Epithelial cell of proximal tubule (primary cell): ENCODE data around the gene CCDC185. TPM values are rescaled to one million over a fixed set of nuclear protein-coding genes. Genes with fewer than 3 reads are reported as not detected.

Source experiments
- DNase-seq: peaks from one replicate; pipeline ENCODE4 v3.0.0-alpha.2; 2011; ENCODE audit warnings: low read depth
- H3K4me3 ChIP-seq: 2 replicates; pipeline ENCODE4 v1.5.1; 2011; ENCODE audit warnings: low read depth, mild to moderate bottlenecking, low read length
- CTCF ChIP-seq: conservative IDR thresholded peaks from 2 replicates; pipeline ENCODE4 v1.5.1; 2012; ENCODE audit warnings: low read depth, mild to moderate bottlenecking, low read length
- total RNA-seq: library from RNA; depleted of rRNA; stranded (reverse); fragments of >200 nt; gene quantifications from 2 replicates; pipeline ENCODE4 v1.2.3, GENCODE V29; 2015

The CCDC185 gene
- total RNA-seq, 1 donor from 2014 or later: not detected

GRCh38 chr1:223348439-223348838 is 44.8 kb upstream of the CCDC185 start:
- TF ChIP-seq CTCF: no peak
- no peak for DNase-seq

GRCh38 chr1:223349241-223349640 is 44.0 kb upstream of the CCDC185 start:
- DNase-seq: no peak
- no peak for TF ChIP-seq CTCF
- H3K4me3 ChIP-seq: no peak overlapping the region

More at GRCh38 chr1:223348439-223348838, 44.8 kb upstream of the CCDC185 start:
- no peak overlapping the region for H3K4me3 ChIP-seq

- DNase-seq: no peak
- no peak overlapping the region for H3K4me3 ChIP-seq
- TF ChIP-seq CTCF: no peak
Observed at GRCh38 chr1:223350361-223350908, 42.8 kb upstream of the CCDC185 start.

GRCh38 chr1:223352944-223353343 is 40.3 kb upstream of the CCDC185 start:
- H3K4me3 ChIP-seq: no peak overlapping the region
- TF ChIP-seq CTCF: no peak
- DNase-seq: no peak

GRCh38 chr1:223353939-223354338 is 39.3 kb upstream of the CCDC185 start:
- H3K4me3 ChIP-seq: no peak overlapping the region
- TF ChIP-seq CTCF: no peak
- no peak for DNase-seq

- no peak for DNase-seq
- no peak overlapping the region for H3K4me3 ChIP-seq
- no peak for TF ChIP-seq CTCF
Observed at GRCh38 chr1:223355699-223356098, 37.5 kb upstream of the CCDC185 start.

- H3K4me3 ChIP-seq: no peak overlapping the region
- TF ChIP-seq CTCF: peak; percentile 49
- no peak for DNase-seq
Observed at GRCh38 chr1:223358826-223359225, 34.4 kb upstream of the CCDC185 start.
